Trophoblast cell (in vitro differentiated cells and primary cell): ENCODE data around the gene NDNF.

Experiments used
- DNase-seq, 2 donors: peaks; one replicate each; pipeline ENCODE4 v3.0.0-alpha.2; 2016
- H2AFZ ChIP-seq: 2 replicates; pipeline ENCODE4 v1.6.1; 2013; ENCODE audit warnings: low read length, moderate library complexity, mild to moderate bottlenecking; ENCODE audit not compliant: insufficient read depth, poor library complexity
- H2AK5ac ChIP-seq: 2 replicates; pipeline ENCODE4 v1.6.1; 2013; ENCODE audit warnings: mild to moderate bottlenecking, low read length
- H2BK120ac ChIP-seq: 2 replicates; pipeline ENCODE4 v1.6.1; 2013; ENCODE audit warnings: low read length, mild to moderate bottlenecking, moderate library complexity; ENCODE audit not compliant: insufficient read depth, poor library complexity
- H2BK12ac ChIP-seq: 2 replicates; pipeline ENCODE4 v1.6.1; 2013; ENCODE audit warnings: mild to moderate bottlenecking, low read length, moderate library complexity
- H2BK5ac ChIP-seq: 2 replicates; pipeline ENCODE4 v1.6.1; 2013; ENCODE audit warnings: low read length, low read depth, moderate library complexity, mild to moderate bottlenecking; ENCODE audit not compliant: poor library complexity
- H3K14ac ChIP-seq: 2 replicates; pipeline ENCODE4 v1.6.1; 2013; ENCODE audit warnings: mild to moderate bottlenecking, low read length
- H3K18ac ChIP-seq: 2 replicates; pipeline ENCODE4 v1.6.1; 2013; ENCODE audit warnings: mild to moderate bottlenecking, low read length
- H3K23ac ChIP-seq: 2 replicates; pipeline ENCODE4 v1.6.1; 2013; ENCODE audit warnings: low read length
- H3K27ac ChIP-seq: 2 replicates; pipeline ENCODE4 v1.5.1; 2013; ENCODE audit warnings: low read depth, mild to moderate bottlenecking, inconsistent platforms, low read length, moderate library complexity
- H3K27me3 ChIP-seq: 2 replicates; pipeline ENCODE4 v1.6.1; 2013; ENCODE audit warnings: inconsistent platforms, mild to moderate bottlenecking, low read length, moderate library complexity; ENCODE audit not compliant: insufficient read depth
- H3K36me3 ChIP-seq, 2 experiments: 1 replicate in 1 of 2; 2 replicates in 1 of 2; pipeline ENCODE4 v1.6.1; 2013; ENCODE audit warnings: low read length in 2 of 2, mild to moderate bottlenecking in 2 of 2, moderate library complexity in 1 of 2; ENCODE audit not compliant: insufficient read depth in 2 of 2, control insufficient read depth in 1 of 2
- H3K4ac ChIP-seq: 2 replicates; pipeline ENCODE4 v1.6.1; 2013; ENCODE audit warnings: low read depth, mild to moderate bottlenecking, low read length, moderate library complexity
- H3K4me1 ChIP-seq, 2 experiments: 1 replicate in 1 of 2; 2 replicates in 1 of 2; pipeline ENCODE4 v1.6.1; 2013; ENCODE audit warnings: low read length in 2 of 2, mild to moderate bottlenecking in 2 of 2, moderate library complexity in 1 of 2; ENCODE audit not compliant: insufficient read depth in 2 of 2, control insufficient read depth in 1 of 2
- H3K4me2 ChIP-seq: 2 replicates; pipeline ENCODE4 v1.6.1; 2013; ENCODE audit warnings: inconsistent platforms, mild to moderate bottlenecking, low read length, moderate library complexity
- H3K4me3 ChIP-seq: 2 replicates; pipeline ENCODE4 v1.5.1; 2013; ENCODE audit warnings: mild to moderate bottlenecking, low read depth, low read length, inconsistent platforms
- H3K79me1 ChIP-seq: one replicate; pipeline ENCODE4 v1.6.1; 2013; ENCODE audit warnings: low read length
- H3K79me2 ChIP-seq: 2 replicates; pipeline ENCODE4 v1.6.1; 2013; ENCODE audit warnings: low read length, mild to moderate bottlenecking; ENCODE audit not compliant: control insufficient read depth, insufficient read depth, poor library complexity
- H3K9ac ChIP-seq: 2 replicates; pipeline ENCODE4 v1.6.1; 2013; ENCODE audit warnings: mild to moderate bottlenecking, low read length
- H3K9me3 ChIP-seq: 2 replicates; pipeline ENCODE4 v1.6.1; 2013; ENCODE audit warnings: low read depth, mild to moderate bottlenecking, control low read depth, inconsistent platforms, low read length; ENCODE audit not compliant: insufficient read depth
- H4K12ac ChIP-seq: 2 replicates; pipeline ENCODE4 v1.6.1; 2013; ENCODE audit warnings: low read depth, mild to moderate bottlenecking, low read length, moderate library complexity
- H4K8ac ChIP-seq: 2 replicates; pipeline ENCODE4 v1.6.1; 2013; ENCODE audit warnings: low read depth, mild to moderate bottlenecking, low read length, moderate library complexity
- H4K91ac ChIP-seq: one replicate; pipeline ENCODE4 v1.6.1; 2013; ENCODE audit warnings: low read depth, mild to moderate bottlenecking, low read length, moderate library complexity
- WGBS: extraction: QIAGEN DNeasy Blood & Tissue Kit; methylation state at CpG from one replicate; pipeline ENCODE4 v1.1.7; 2013; ENCODE audit warnings: missing lambda C conversion rate; ENCODE audit not compliant: insufficient read length, insufficient coverage; ENCODE audit errors: extremely low coverage; 5-methylcytosine and 5-hydroxymethylcytosine counted together

Gene NDNF

GRCh38 chr4:120990246-120990645 lies 82.1 kb downstream of the NDNF start:
- Histone ChIP-seq H3K14ac (no peak overlapping the region), H3K4ac (no peak overlapping the region), H4K91ac (peak overlapping the region; percentile 14), H3K79me2 (peaks cover 1% of the 10 kb centered on the region), H3K18ac (no peak overlapping the region), H3K9ac (no peak overlapping the region), H2BK120ac (no peak overlapping the region), H3K27ac (no peak overlapping the region), H3K27me3 (no peaks in the 10 kb centered on the region), H2AFZ (no peak overlapping the region), H3K4me1 (peaks cover 4 to 6% of the 10 kb centered on the region in 2 experiments), H3K36me3 (no peaks in the 10 kb centered on the region), H2AK5ac (no peak overlapping the region), H2BK5ac (no peak overlapping the region), H3K23ac (no peak overlapping the region), H3K4me2 (no peak overlapping the region), H3K9me3 (peaks cover 4% of the 10 kb centered on the region), H3K79me1 (peaks cover 5% of the 10 kb centered on the region), H3K4me3 (no peak overlapping the region), H4K8ac (no peak overlapping the region), H2BK12ac (peak overlapping the region; percentile 23), H4K12ac (no peak overlapping the region)
- no CpG with 5 or more reads among the region's 2 CpGs for WGBS
- DNase-seq, result no peak
